Measurements from ENCODE around the gene FAM118B. TPM values are rescaled to one million over a fixed set of nuclear protein-coding genes. Genes with fewer than 3 reads are reported as not detected.

FAM118B gene
- total RNA-seq, 3 donors from 2014 or later (not counting 1 experiment from before 2014, with no cell fraction given): 5.4 to 9.7 (median 7.8) TPM

- Mint-ChIP-seq H3K36me3 (no peaks in the 10 kb centered on the region), H3K9me3 (no peaks in the 10 kb centered on the region), H3K27ac (no peak overlapping the region), H3K4me3 (no peak overlapping the region), H3K4me1 (peaks cover 14 to 17% of the 10 kb centered on the region in 2 donors), H3K27me3 (ENCODE audit: low read depth in 2 of 2) (no peaks in the 10 kb centered on the region)
- 98% methylated on average over 5 of the region's 6 CpGs for WGBS (ENCODE audit: insufficient coverage)
- ATAC-seq (no peak), DNase-seq (no peak)
- intact Hi-C loops (cut with micrococcal nuclease): no loop called here
- Histone ChIP-seq H3K9me3 (ENCODE audit: control insufficient read depth, insufficient read depth, low read length) (no peaks in the 10 kb centered on the region), H3K36me3 (ENCODE audit: control insufficient read depth, insufficient read depth, low read length) (no peaks in the 10 kb centered on the region), H3K4me1 (ENCODE audit: control insufficient read depth, insufficient read depth, low read length) (no peaks in the 10 kb centered on the region), H3K27ac (ENCODE audit: low read length) (no peak overlapping the region), H3K27me3 (ENCODE audit: control insufficient read depth, insufficient read depth, low read length) (no peaks in the 10 kb centered on the region), H3K4me3 (ENCODE audit: low read length) (no peak overlapping the region)
- TF ChIP-seq CTCF (IDR thresholded peaks at IDR 0.05): no peak
Measured at GRCh38 chr11:126224647-126225294, 13.2 kb downstream of the FAM118B start.

- DNase-seq (no peak), ATAC-seq (no peak)
- intact Hi-C loops (cut with micrococcal nuclease): no loop called here
- peaks cover 10 to 17% of the 10 kb centered on the region in 2 donors for H3K4me1 Mint-ChIP-seq
- H3K27ac ChIP-seq (ENCODE audit: low read length): no peak overlapping the region
- peaks cover 3% of the 10 kb centered on the region for H3K36me3 ChIP-seq (ENCODE audit: control insufficient read depth, insufficient read depth, low read length)
- no peak overlapping the region for H3K4me3 ChIP-seq (ENCODE audit: low read length)
- no peaks in the 10 kb centered on the region for H3K27me3 Mint-ChIP-seq (ENCODE audit: low read depth in 2 of 2)
- no peaks in the 10 kb centered on the region for H3K36me3 Mint-ChIP-seq
- no peak overlapping the region for H3K27ac Mint-ChIP-seq
- H3K27me3 ChIP-seq (ENCODE audit: control insufficient read depth, insufficient read depth, low read length): no peaks in the 10 kb centered on the region
- 94% methylated on average over 2 of the region's 2 CpGs for WGBS (ENCODE audit: insufficient coverage)
- no peaks in the 10 kb centered on the region for H3K9me3 Mint-ChIP-seq
- H3K4me1 ChIP-seq (ENCODE audit: control insufficient read depth, insufficient read depth, low read length): no peaks in the 10 kb centered on the region
- no peak overlapping the region for H3K4me3 Mint-ChIP-seq
- H3K9me3 ChIP-seq (ENCODE audit: control insufficient read depth, insufficient read depth, low read length): no peaks in the 10 kb centered on the region
- TF ChIP-seq CTCF (IDR thresholded peaks at IDR 0.05): no peak
Measured at GRCh38 chr11:126225295-126225665, 13.7 kb downstream of the FAM118B start.

- no peaks in the 10 kb centered on the region for H3K9me3 Mint-ChIP-seq
- no peak overlapping the region for H3K27ac ChIP-seq (ENCODE audit: low read length)
- 97% methylated on average over 8 of the region's 15 CpGs for WGBS (ENCODE audit: insufficient coverage)
Measured at GRCh38 chr11:126226334-126227084, 14.9 kb downstream of the FAM118B start.

More at GRCh38 chr11:126226334-126227084, 14.9 kb downstream of the FAM118B start:
- no peaks in the 10 kb centered on the region for H3K27me3 ChIP-seq (ENCODE audit: control insufficient read depth, insufficient read depth, low read length)
- no peaks in the 10 kb centered on the region for H3K4me1 ChIP-seq (ENCODE audit: control insufficient read depth, insufficient read depth, low read length)
- peaks cover 3% of the 10 kb centered on the region for H3K36me3 ChIP-seq (ENCODE audit: control insufficient read depth, insufficient read depth, low read length)
- H3K4me1 Mint-ChIP-seq: peaks cover 9 to 17% of the 10 kb centered on the region in 2 donors
- intact Hi-C loops (cut with micrococcal nuclease): no loop called here
- no peaks in the 10 kb centered on the region for H3K9me3 ChIP-seq (ENCODE audit: control insufficient read depth, insufficient read depth, low read length)
- no peak for ATAC-seq
- TF ChIP-seq CTCF (IDR thresholded peaks at IDR 0.05): no peak
- H3K27ac Mint-ChIP-seq: no peak overlapping the region
- no peaks in the 10 kb centered on the region for H3K36me3 Mint-ChIP-seq
- no peak overlapping the region for H3K4me3 Mint-ChIP-seq
- H3K27me3 Mint-ChIP-seq (ENCODE audit: low read depth in 2 of 2): no peaks in the 10 kb centered on the region
- no peak for DNase-seq
- no peak overlapping the region for H3K4me3 ChIP-seq (ENCODE audit: low read length)

Data from natural killer cell (primary cell).